ENCODE measurements around the gene CACNA1D.

Gene CACNA1D

GRCh38 chr3:53724566-53724965 is 230.2 kb downstream of the CACNA1D start:
- no peak for DNase-seq

- no peak for DNase-seq
These were observed 231.1 kb downstream of the CACNA1D start for GRCh38 chr3:53725387-53725995.

GRCh38 chr3:53726643-53727042 is 232.2 kb downstream of the CACNA1D start:
- DNase-seq, result no peak

GRCh38 chr3:53728606-53729005 is 234.2 kb downstream of the CACNA1D start:
- DNase-seq, result no peak

- no peak for DNase-seq
These were observed 234.7 kb downstream of the CACNA1D start for GRCh38 chr3:53729159-53729558.

- DNase-seq, result no peak
These were observed 235.2 kb downstream of the CACNA1D start for GRCh38 chr3:53729618-53730017.

- DNase-seq, result no peak
These were observed 236.2 kb downstream of the CACNA1D start for GRCh38 chr3:53730576-53730975.

- DNase-seq, result no peak
These were observed 237.7 kb downstream of the CACNA1D start for GRCh38 chr3:53731934-53732624.

- DNase-seq, result no peak
These were observed 239.0 kb downstream of the CACNA1D start for GRCh38 chr3:53733446-53733845.

- no peak for DNase-seq
These were observed 245.6 kb downstream of the CACNA1D start for GRCh38 chr3:53739966-53740365.

GRCh38 chr3:53740956-53741355 is 246.5 kb downstream of the CACNA1D start:
- DNase-seq, result no peak

GRCh38 chr3:53744351-53744750 is 249.9 kb downstream of the CACNA1D start:
- DNase-seq, result no peak

GRCh38 chr3:53747559-53747958 is 253.1 kb downstream of the CACNA1D start:
- DNase-seq, result no peak

GRCh38 chr3:53748512-53749271 is 254.3 kb downstream of the CACNA1D start:
- DNase-seq, result no peak

- DNase-seq, result no peak
These were observed 255.0 kb downstream of the CACNA1D start for GRCh38 chr3:53749448-53749847.

GRCh38 chr3:53750253-53751210 is 256.1 kb downstream of the CACNA1D start:
- no peak for DNase-seq

- DNase-seq, result no peak
These were observed 259.2 kb downstream of the CACNA1D start for GRCh38 chr3:53753518-53754183.

- no peak for DNase-seq
These were observed 259.9 kb downstream of the CACNA1D start for GRCh38 chr3:53754325-53754724.

- DNase-seq, result no peak
These were observed 264.4 kb downstream of the CACNA1D start for GRCh38 chr3:53758846-53759245.

- DNase-seq, result no peak
These were observed 268.9 kb downstream of the CACNA1D start for GRCh38 chr3:53763353-53763752.

- no peak for DNase-seq
These were observed 269.8 kb downstream of the CACNA1D start for GRCh38 chr3:53764026-53764775.

- no peak for DNase-seq
These were observed 271.3 kb downstream of the CACNA1D start for GRCh38 chr3:53765753-53766152.

Data from stimulated activated naive CD4-positive, alpha-beta T cell (primary cell).